ENCODE measurements around the gene IQSEC1.
A peak's percentile ranks its signal among the peaks of the same experiment; 100 is the strongest.

Gene IQSEC1

DNA sequence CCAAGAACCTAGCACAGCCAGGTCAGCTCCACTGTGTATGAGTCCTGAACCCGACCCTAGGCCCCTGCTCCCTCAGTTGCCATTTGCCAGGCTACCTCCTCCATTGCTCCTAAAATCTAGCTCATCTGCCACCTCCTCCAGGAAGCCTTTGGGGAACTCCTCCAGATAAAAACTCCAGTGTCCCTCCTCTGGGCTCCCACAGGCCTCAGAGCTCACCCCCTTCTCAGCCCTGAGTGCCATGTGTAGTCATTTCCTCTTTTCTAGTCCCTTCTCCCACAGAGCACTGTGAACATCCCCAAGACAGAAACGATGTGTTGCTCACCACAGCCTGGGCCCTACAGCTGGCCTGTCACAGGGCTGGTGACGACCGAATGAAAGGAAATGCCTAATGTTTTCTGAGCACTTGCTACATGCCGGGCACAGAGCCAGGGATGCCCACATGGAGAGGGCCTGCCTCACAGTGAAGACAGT lies 61.0 kb downstream of the IQSEC1 start:
- TF ChIP-seq, protein P1, sequence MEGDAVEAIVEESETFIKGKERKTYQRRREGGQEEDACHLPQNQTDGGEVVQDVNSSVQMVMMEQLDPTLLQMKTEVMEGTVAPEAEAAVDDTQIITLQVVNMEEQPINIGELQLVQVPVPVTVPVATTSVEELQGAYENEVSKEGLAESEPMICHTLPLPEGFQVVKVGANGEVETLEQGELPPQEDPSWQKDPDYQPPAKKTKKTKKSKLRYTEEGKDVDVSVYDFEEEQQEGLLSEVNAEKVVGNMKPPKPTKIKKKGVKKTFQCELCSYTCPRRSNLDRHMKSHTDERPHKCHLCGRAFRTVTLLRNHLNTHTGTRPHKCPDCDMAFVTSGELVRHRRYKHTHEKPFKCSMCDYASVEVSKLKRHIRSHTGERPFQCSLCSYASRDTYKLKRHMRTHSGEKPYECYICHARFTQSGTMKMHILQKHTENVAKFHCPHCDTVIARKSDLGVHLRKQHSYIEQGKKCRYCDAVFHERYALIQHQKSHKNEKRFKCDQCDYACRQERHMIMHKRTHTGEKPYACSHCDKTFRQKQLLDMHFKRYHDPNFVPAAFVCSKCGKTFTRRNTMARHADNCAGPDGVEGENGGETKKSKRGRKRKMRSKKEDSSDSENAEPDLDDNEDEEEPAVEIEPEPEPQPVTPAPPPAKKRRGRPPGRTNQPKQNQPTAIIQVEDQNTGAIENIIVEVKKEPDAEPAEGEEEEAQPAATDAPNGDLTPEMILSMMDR (IDR thresholded peaks at IDR 0.05; ENCODE audit: extremely low read depth, missing control alignments): no peak
- DNase-seq (ENCODE audit: low spot score): peak; percentile 48

DNA sequence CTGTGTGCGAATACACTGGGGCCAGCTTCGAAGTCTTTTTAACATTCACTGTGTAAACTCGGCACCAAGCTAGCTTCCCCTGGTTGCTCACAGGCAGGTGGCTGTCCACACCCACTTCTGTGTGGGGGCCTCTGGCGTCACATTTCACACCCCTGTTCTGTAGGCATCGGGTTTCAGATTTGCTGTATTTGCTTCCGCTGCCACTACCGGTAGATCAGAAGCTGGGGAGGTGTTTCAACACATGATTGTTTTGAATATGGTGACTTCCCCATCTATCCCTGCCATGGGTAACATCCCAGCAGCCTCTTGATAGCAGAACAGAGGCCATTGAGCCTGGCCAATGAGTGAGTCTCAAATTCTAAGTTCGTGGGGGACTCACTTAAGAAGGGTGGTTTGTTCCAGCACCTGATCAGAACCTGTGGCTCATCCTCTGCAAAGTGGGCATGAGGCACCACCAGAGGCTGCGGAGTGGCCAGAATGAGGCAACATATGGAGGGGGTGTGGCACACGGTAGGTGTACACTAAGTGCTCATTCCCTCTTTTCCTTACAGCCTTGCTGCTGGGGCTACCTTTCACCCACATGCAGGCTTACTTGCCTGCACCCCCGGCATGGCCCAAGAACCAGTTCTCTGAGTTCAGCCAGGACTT lies 61.5 kb downstream of the IQSEC1 start:
- TF ChIP-seq, protein P1 (IDR thresholded peaks at IDR 0.05; ENCODE audit: extremely low read depth, missing control alignments): no peak
- peak; percentile 83 for DNase-seq (ENCODE audit: low spot score)

DNA sequence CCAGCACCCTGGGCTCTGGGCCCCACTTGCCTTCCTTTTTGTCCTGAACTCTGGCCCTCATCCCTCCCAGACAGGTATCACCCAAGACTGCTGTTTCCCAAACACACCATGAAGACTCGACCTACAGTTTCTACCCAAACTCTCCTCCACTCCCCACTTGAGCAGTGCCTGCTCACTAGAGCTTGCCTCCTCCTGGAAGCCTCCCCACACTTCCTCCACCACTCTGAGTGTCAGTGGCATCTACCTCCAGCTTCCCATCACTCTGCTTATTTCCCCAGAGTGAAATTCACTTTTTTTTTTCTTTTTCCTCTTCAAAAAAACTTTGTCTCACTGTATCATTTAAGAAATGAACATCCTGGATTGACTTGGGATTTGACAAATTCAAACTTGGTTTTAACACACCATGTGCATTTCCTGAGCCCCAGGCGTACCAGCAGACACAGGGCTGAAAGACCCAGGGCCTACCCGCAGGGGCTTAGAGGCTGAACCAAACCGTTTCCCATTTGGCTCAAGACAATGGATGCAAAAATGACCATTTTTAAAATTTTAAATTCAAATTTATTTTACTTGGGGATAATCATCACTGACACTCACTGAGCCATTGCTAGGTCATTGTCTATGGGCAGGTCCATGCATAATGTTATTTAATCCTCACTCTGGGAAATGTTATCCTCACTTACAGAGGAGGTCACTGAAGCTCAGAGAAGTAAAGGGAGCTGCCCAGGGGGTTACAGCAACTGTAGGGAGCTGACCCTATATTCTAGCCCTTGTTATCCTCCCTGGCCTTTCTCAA lies 62.3 kb downstream of the IQSEC1 start:
- TF ChIP-seq, protein P1 (IDR thresholded peaks at IDR 0.05; ENCODE audit: extremely low read depth, missing control alignments): no peak
- DNase-seq (ENCODE audit: low spot score): no peak

DNA sequence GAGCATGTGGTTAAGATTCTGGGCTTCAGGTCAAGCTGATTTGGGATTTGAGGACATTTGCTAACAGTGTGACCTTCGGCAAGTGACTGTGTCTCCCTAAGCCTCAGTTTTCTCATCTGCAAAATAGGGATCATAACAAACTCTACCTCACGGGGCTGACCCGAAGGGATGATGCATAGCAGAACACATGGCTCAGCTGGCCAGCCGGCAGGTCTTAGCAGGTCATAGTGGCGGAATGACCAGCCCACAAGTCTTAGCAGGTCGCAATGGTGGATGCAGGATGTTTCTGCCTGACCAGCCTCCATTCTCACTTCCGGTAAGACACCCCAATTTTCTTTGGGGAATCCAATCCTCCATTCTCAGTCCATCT lies 63.3 kb downstream of the IQSEC1 start:
- DNase-seq (ENCODE audit: low spot score): no peak
- TF ChIP-seq, protein P1 (IDR thresholded peaks at IDR 0.05; ENCODE audit: extremely low read depth, missing control alignments): no peak

DNA sequence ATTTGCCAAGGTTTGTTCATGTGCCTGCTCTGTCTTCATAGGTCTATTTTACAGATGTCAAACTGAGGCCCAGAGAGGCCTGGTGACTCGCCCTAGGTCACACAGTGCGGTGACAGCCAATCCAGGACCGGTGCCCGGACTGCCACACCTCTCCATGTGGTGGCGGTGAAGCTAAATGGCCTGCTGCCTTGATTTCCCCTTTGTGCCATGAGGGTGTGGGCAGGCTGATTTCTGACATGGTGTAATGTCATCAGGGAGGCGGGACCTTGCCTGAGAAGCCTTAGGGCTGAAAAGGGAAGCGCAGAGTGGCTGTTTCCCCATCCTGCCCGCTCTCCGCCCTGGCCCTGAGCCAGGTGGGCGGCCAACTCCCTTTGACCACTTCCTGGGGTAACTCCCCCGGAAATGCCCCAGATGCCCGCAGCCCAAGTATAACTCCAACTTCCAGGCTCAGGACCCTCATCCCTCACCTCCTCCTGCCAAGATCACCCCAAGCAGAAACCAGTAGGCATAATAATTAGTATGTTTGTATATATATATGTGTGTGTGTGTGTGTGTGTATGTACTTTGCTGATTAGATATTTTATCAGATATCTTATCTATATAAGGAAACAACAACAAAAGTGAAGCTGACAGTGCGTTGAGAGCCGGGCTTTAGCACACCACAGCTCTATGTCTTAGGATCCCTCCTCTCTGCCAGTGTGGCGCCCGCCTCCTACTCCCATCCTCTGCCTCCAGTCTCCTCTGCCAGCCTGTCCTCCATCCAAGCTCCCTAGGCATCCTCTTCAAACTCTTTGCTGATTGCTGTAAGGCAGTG lies 63.9 kb downstream of the IQSEC1 start:
- TF ChIP-seq, protein P1 (IDR thresholded peaks at IDR 0.05; ENCODE audit: extremely low read depth, missing control alignments): no peak
- DNase-seq (ENCODE audit: low spot score): peak; percentile 45

DNA sequence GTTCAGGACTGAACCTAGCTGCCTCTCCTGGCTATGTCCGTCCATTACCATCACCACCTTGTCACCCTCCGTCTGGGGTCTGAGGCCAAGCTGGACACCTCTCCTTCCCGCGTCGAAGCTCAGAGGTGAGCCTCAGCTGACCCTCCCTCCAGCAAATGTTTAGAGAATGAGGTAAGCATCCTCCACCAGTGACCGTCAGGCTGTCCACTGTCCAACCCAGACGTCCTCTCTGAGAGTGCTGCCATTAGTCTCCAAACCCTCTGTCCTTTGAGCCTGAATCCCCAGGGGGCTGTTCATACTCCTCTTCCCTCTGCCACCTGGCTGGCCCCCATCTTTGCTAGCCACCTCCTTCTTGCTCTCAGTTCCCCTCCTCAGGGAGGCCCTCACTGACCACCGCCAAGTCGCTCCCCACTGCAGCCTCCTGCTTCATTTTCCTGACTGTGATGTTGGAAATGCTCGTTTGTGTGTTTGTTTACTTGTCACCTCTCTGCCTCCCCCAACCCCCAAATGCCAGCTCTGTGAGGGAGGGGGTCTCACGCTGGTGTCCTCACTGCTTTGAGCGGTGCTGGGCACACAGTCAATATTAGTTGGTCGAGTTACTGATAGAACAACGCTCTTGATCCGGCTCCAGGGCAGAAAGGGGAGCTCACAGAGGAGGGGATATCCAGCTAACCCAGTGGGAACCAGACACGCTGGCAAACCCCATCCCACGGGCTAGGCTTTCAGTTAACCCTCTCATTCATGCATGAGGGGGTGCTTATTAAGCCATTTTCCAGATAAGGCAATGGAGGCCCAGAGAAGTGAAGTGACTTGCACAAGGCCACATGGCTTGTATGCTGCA lies 64.9 kb downstream of the IQSEC1 start:
- no peak for DNase-seq (ENCODE audit: low spot score)
- TF ChIP-seq, protein P1 (IDR thresholded peaks at IDR 0.05; ENCODE audit: extremely low read depth, missing control alignments): no peak

Data from GM20000 (cell line).